HepG2 (cell line): ENCODE results near the gene SH2D6. TPM values are rescaled to one million over a fixed set of nuclear protein-coding genes. Genes with fewer than 3 reads are reported as not detected.

ENCODE experiments used
- ADNP ChIP-seq: sonication (generic); formaldehyde crosslinking; IDR thresholded peaks from 2 replicates; pipeline ENCODE4 v1.4.0; 2020; ENCODE audit warnings: missing genetic modification reagents
- HNRNPK ChIP-seq: fragments of 200-400 bp; formaldehyde crosslinking; IDR thresholded peaks from 2 replicates; pipeline ENCODE4 v1.6.1; 2018; ENCODE audit warnings: low read length, low read depth, moderate library complexity, mild to moderate bottlenecking; ENCODE audit not compliant: poor library complexity, severe bottlenecking
- PBX3 ChIP-seq: sonication (generic); formaldehyde crosslinking; IDR thresholded peaks from 2 replicates; pipeline ENCODE4 v1.8.1; 2023; ENCODE audit warnings: missing genetic modification reagents, inconsistent platforms, borderline replicate concordance
- PPARG ChIP-seq: conservative IDR thresholded peaks from 2 replicates; pipeline ENCODE4 v1.6.1; 2016; ENCODE audit warnings: missing biosample characterization, missing genetic modification reagents
- SATB2 ChIP-seq: sonication (generic); formaldehyde crosslinking; IDR thresholded peaks from 2 replicates; pipeline ENCODE4 v1.5.0; 2020; ENCODE audit warnings: missing genetic modification reagents
- SETDB1 ChIP-seq: sonication (generic); formaldehyde crosslinking; IDR thresholded peaks from 2 replicates; pipeline ENCODE4 v1.5.1; 2020; ENCODE audit warnings: missing genetic modification reagents, mild to moderate bottlenecking, borderline replicate concordance
- SP5 ChIP-seq: IDR thresholded peaks from 2 replicates; pipeline ENCODE4 v1.6.1; 2016; ENCODE audit warnings: low read depth, borderline replicate concordance
- THRA ChIP-seq: sonication (generic); formaldehyde crosslinking; IDR thresholded peaks from 2 replicates; pipeline ENCODE4 v1.4.0; 2020; ENCODE audit warnings: missing genetic modification reagents, borderline replicate concordance
- YEATS2 ChIP-seq: sonication (generic); formaldehyde crosslinking; IDR thresholded peaks from 2 replicates; pipeline ENCODE4 v1.4.0; 2020; ENCODE audit warnings: missing genetic modification reagents, borderline replicate concordance
- ZBTB40 ChIP-seq, 2 experiments: fragments of 450-650 bp in 1 of 2; sonication (generic) in 1 of 2; formaldehyde crosslinking in 1 of 2; IDR thresholded peaks; 2 replicates each; pipeline versions ENCODE4 v1.6.1 to v1.8.0; 2016 to 2022; ENCODE audit warnings: antibody characterized with exemption in 1 of 2, mild to moderate bottlenecking in 1 of 2, missing genetic modification reagents in 1 of 2
- ZFP62 ChIP-seq: sonication (generic); formaldehyde crosslinking; IDR thresholded peaks from 2 replicates; pipeline ENCODE4 v1.4.0; 2020; ENCODE audit warnings: missing genetic modification reagents
- ZNF326 ChIP-seq: sonication (generic); formaldehyde crosslinking; IDR thresholded peaks from 2 replicates; pipeline ENCODE4 v1.4.0; 2020; ENCODE audit warnings: missing genetic modification reagents, borderline replicate concordance
- ZNF382 ChIP-seq: sonication (generic); formaldehyde crosslinking; IDR thresholded peaks from 2 replicates; pipeline ENCODE4 v1.5.0; 2020; ENCODE audit warnings: missing genetic modification reagents, mild to moderate bottlenecking, borderline replicate concordance
- ZNF784 ChIP-seq: sonication (generic); formaldehyde crosslinking; IDR thresholded peaks from 2 replicates; pipeline ENCODE4 v1.5.1; 2020; ENCODE audit warnings: missing genetic modification reagents, mild to moderate bottlenecking, borderline replicate concordance
- polyA plus RNA-seq, 8 experiments: library from polyadenylated mRNA; depleted of rRNA in 3 of 8; stranded (reverse) in 7 of 8; unstranded in 1 of 8; fragments of >200 nt; fragmentation: Illumina TruSeq in 4 of 8; extraction: Trizol in 4 of 8; gene quantifications; 2 replicates each; pipeline versions ENCODE4 v1.2.1 to v1.2.3, GENCODE V29; 2011 to 2016; ENCODE audit warnings: low read depth in 4 of 8, missing spikeins in 1 of 8, mixed read lengths in 1 of 8; ENCODE audit not compliant: insufficient read depth in 1 of 8
- total RNA-seq, 5 experiments: library from RNA; depleted of rRNA; stranded (reverse); fragments of >200 nt; fragmentation: Illumina TruSeq; extraction: Trizol; gene quantifications; 2 replicates each; pipeline ENCODE4 v1.2.3, GENCODE V29; 2016; ENCODE audit warnings: low read depth in 1 of 5

Gene SH2D6
- total and polyA plus RNA-seq, 2 of the 13 experiments (the other 11 are each of a cell fraction or from before 2014, with no cell fraction given): 0.11 to 0.26 TPM

- TF ChIP-seq ZBTB40 (IDR thresholded peaks at IDR 0.05): no peak
- TF ChIP-seq ZBTB40 (CRISPR knock-in tag; IDR thresholded peaks at IDR 0.05): no peak
- TF ChIP-seq PBX3: no peak
- no peak for TF ChIP-seq YEATS2 (CRISPR knock-in tag)
- peak; percentile 92 for TF ChIP-seq SP5 (CRISPR knock-in tag)
- TF ChIP-seq ZFP62 (CRISPR knock-in tag): no peak
- TF ChIP-seq ZNF382 (CRISPR knock-in tag): no peak
- peak; percentile 81 for TF ChIP-seq THRA (CRISPR knock-in tag)
- no peak for TF ChIP-seq SETDB1
- 0 out of 2 replicates have a peak, but pooled peaks have one; percentile 20 for TF ChIP-seq PPARG
- TF ChIP-seq ZNF784 (CRISPR knock-in tag): no peak
- no peak for TF ChIP-seq SATB2
- no peak for TF ChIP-seq ZNF326 (CRISPR knock-in tag)
- TF ChIP-seq HNRNPK: peak; percentile 60
- TF ChIP-seq ADNP (CRISPR knock-in tag): no peak
These were observed 52.6 kb downstream of the SH2D6 start (continued) for GRCh38 chr2:85470850-85471800.
